Activated naive CD4-positive, alpha-beta T cell treated with anti-CD3 and anti-CD28 coated beads, Interleukin-2, amount 50 U/mL, for 72 hours (primary cell): Measurements from ENCODE around the gene TBCCD1. TPM values are rescaled to one million over a fixed set of nuclear protein-coding genes. Genes with fewer than 3 reads are reported as not detected.
"Not testable (repeated sequence)": the region's sequence is repeated elsewhere in the genome, so short reads cannot be mapped to it uniquely, and the experiment has no call there.

Experiments used
- ATAC-seq, 2 donors: fragments of 150-1000 bp; cut with Tn5 transposase; 2 replicates each; pipeline ENCODE4 v1.10.0; 2021; ENCODE audit warnings: mild to moderate bottlenecking in 2 of 2, moderate library complexity in 2 of 2
- DNase-seq, 2 donors: peaks; one replicate each; pipeline ENCODE4 v3.0.0; 2021 to 2022; ENCODE audit warnings: low spot score in 2 of 2
- H3K27ac Mint-ChIP-seq, 2 donors: one replicate each; pipeline ENCODE4 v1.8.0; 2022; ENCODE audit warnings: mild to moderate bottlenecking in 2 of 2, mixed read lengths in 2 of 2
- H3K36me3 Mint-ChIP-seq, 2 donors: one replicate each; pipeline ENCODE4 v1.8.0; 2022; ENCODE audit warnings: mixed read lengths in 2 of 2
- H3K9me3 Mint-ChIP-seq, 2 donors: one replicate each; pipeline ENCODE4 v1.8.0; 2022; ENCODE audit warnings: mixed read lengths in 2 of 2
- total RNA-seq, 2 donors: library from RNA; stranded (reverse); gene quantifications; one replicate each; pipeline ENCODE4 v1.2.3, GENCODE V29; 2022

Gene TBCCD1
- total RNA-seq, 2 donors from 2014 or later: 10.0 to 14.8 TPM

- not testable (repeated sequence) for DNase-seq, H3K27ac Mint-ChIP-seq, ATAC-seq
- Mint-ChIP-seq H3K9me3 (peaks cover 3 to 12% of the 10 kb centered on the region in 2 donors), H3K36me3 (peaks cover 0 to 14% of the 10 kb centered on the region in 2 donors)
Measured at GRCh38 chr3:186498022-186498421, 69.1 kb downstream of the TBCCD1 start.

- no peak for ATAC-seq
Measured at GRCh38 chr3:186497608-186498007, 69.5 kb downstream of the TBCCD1 start.

GRCh38 chr3:186496635-186497034 lies 70.5 kb downstream of the TBCCD1 start:
- DNase-seq (no peak), ATAC-seq (no peak)
- peaks cover 3 to 12% of the 10 kb centered on the region in 2 donors for H3K9me3 Mint-ChIP-seq
- peaks cover 0 to 14% of the 10 kb centered on the region in 2 donors for H3K36me3 Mint-ChIP-seq
- no peak overlapping the region for H3K27ac Mint-ChIP-seq

More at GRCh38 chr3:186497608-186498007, 69.5 kb downstream of the TBCCD1 start:
- Mint-ChIP-seq H3K9me3 (peaks cover 3 to 12% of the 10 kb centered on the region in 2 donors), H3K27ac (no peak overlapping the region), H3K36me3 (peaks cover 0 to 14% of the 10 kb centered on the region in 2 donors)
- no peak for DNase-seq

Other genes with a start within 250 kb of the TBCCD1 start
- gene DGKG, start 205.1 kb downstream of the TBCCD1 start, total RNA-seq: 1 to 10 TPM in 1 of 2 donors, under 1 TPM in 1; 0.34 to 5.5 TPM
- 1 to 10 TPM; 3.1 to 3.9 TPM for gene CRYGS, start 23.0 kb downstream of the TBCCD1 start, total RNA-seq
- 10 to 100 TPM; 30.3 to 44.8 TPM for gene DNAJB11, start 3.4 kb upstream of the TBCCD1 start, total RNA-seq
- gene AHSG, start 45.7 kb upstream of the TBCCD1 start, total RNA-seq: under 1 TPM in 1 of 2 donors, not detected in 1; 0.25 TPM
- not detected for gene FETUB, start 73.1 kb upstream of the TBCCD1 start, total RNA-seq
- gene HRG, start 98.7 kb upstream of the TBCCD1 start, total RNA-seq: not detected
- gene KNG1, start 150.0 kb upstream of the TBCCD1 start, total RNA-seq: not detected
- 100 to 1,000 TPM; 430 to 499 TPM for gene EIF4A2, start 216.2 kb upstream of the TBCCD1 start, total RNA-seq
- 100 to 1,000 TPM; 121 to 145 TPM for gene RFC4, start 239.1 kb upstream of the TBCCD1 start, total RNA-seq